Stomach (tissue), 9 donors: Measurements from ENCODE around the gene SLC29A2. TPM values are rescaled to one million over a fixed set of nuclear protein-coding genes. Genes with fewer than 3 reads are reported as not detected.

Experiments
- DNase-seq, 2 donors: peaks; one replicate each; pipeline versions ENCODE4 v3.0.0 to v3.0.0-alpha.2; 2013 to 2019
- H3K27ac ChIP-seq, 5 donors: fragments of 200-600 bp in 4 of 5; sonication (generic) in 4 of 5; one replicate each; pipeline ENCODE4 v1.5.1; 2013 to 2019; ENCODE audit warnings: mild to moderate bottlenecking in 1 of 5, moderate library complexity in 1 of 5
- H3K27me3 ChIP-seq, 3 donors: fragments of 200-600 bp; sonication (generic); one replicate each; pipeline ENCODE4 v1.5.1; 2017 to 2019; ENCODE audit warnings: mixed run types in 1 of 3
- H3K36me3 ChIP-seq, 4 donors: fragments of 200-600 bp; sonication (generic); 1 replicate in 3 of 4; 2 replicates in 1 of 4; pipeline ENCODE4 v1.5.1; 2016 to 2019
- H3K4me1 ChIP-seq, 4 donors: fragments of 200-600 bp; sonication (generic); one replicate each; pipeline ENCODE4 v1.5.1; 2016 to 2019
- H3K4me3 ChIP-seq, 4 donors: fragments of 200-600 bp; sonication (generic) in 3 of 4; one replicate each; pipeline ENCODE4 v1.5.1; 2016 to 2019; ENCODE audit warnings: mild to moderate bottlenecking in 1 of 4
- H3K9me3 ChIP-seq, 4 donors: fragments of 200-600 bp; sonication (generic); one replicate each; pipeline ENCODE4 v1.5.1; 2016 to 2019
- EP300 ChIP-seq: sonication (generic); formaldehyde crosslinking; IDR thresholded peaks from one replicate; pipeline ENCODE4 v1.6.1; 2017; ENCODE audit warnings: antibody characterized with exemption
- POLR2A ChIP-seq, 4 donors: fragments of 450-650 bp; IDR thresholded peaks; one replicate each; pipeline ENCODE4 v1.6.1; 2016; ENCODE audit warnings: antibody characterized with exemption in 4 of 4, control low read depth in 2 of 4, mild to moderate bottlenecking in 1 of 4, moderate library complexity in 1 of 4
- POLR2AphosphoS5 ChIP-seq, 3 donors: sonication (generic); formaldehyde crosslinking; IDR thresholded peaks; one replicate each; pipeline ENCODE4 v1.6.1; 2016; ENCODE audit warnings: antibody characterized with exemption in 3 of 3
- WGBS, 5 donors: extraction: QIAGEN DNeasy Blood & Tissue Kit in 3 of 5; methylation state at CpG; one replicate each; pipeline versions ENCODE4 v1.1.5 to v1.1.7; 2013 to 2018; 5-methylcytosine and 5-hydroxymethylcytosine counted together
- intact Hi-C: fragments of 100-400 bp; cut with DNase I; formaldehyde crosslinking; loops from one replicate; pipeline ENCODE4 v1.15.1; 2023; ENCODE audit warnings: low total_unique reads
- polyA plus RNA-seq, 3 donors: library from polyadenylated mRNA; stranded (reverse); fragments of 200-250 nt; gene quantifications; one replicate each; pipeline ENCODE4 v1.2.3, GENCODE V29; 2013
- small RNA-seq, 4 donors: library from RNA; depleted of rRNA; stranded (forward); fragments of <200 nt; gene quantifications; one replicate each; pipeline ENCODE3, GENCODE V24; 2016
- total RNA-seq, 5 donors: library from RNA; depleted of rRNA; stranded (reverse); fragments of >200 nt; gene quantifications; one replicate each; pipeline versions ENCODE4 v1.1.0 to v1.2.3, GENCODE V29; 2014 to 2016
- TF ChIP-seq, protein P1 (sequence below), 7 experiments: fragments of 450-650 bp in 4 of 7; fragments of 200-600 bp in 3 of 7; sonication (generic) in 3 of 7; IDR thresholded peaks; one replicate each; pipeline ENCODE4 v1.5.1; 2016 to 2019; ENCODE audit warnings: antibody characterized with exemption in 7 of 7, control low read depth in 2 of 7, mild to moderate bottlenecking in 1 of 7
- donor health status: healthy with polysubstance abuse.
- donor health status: Bipolar disorder and iron deficiency.
- donor health status: healthy.

Gene SLC29A2
- total and polyA plus RNA-seq, 8 donors: 2.0 to 14.3 (median 6.4) TPM

DNA sequence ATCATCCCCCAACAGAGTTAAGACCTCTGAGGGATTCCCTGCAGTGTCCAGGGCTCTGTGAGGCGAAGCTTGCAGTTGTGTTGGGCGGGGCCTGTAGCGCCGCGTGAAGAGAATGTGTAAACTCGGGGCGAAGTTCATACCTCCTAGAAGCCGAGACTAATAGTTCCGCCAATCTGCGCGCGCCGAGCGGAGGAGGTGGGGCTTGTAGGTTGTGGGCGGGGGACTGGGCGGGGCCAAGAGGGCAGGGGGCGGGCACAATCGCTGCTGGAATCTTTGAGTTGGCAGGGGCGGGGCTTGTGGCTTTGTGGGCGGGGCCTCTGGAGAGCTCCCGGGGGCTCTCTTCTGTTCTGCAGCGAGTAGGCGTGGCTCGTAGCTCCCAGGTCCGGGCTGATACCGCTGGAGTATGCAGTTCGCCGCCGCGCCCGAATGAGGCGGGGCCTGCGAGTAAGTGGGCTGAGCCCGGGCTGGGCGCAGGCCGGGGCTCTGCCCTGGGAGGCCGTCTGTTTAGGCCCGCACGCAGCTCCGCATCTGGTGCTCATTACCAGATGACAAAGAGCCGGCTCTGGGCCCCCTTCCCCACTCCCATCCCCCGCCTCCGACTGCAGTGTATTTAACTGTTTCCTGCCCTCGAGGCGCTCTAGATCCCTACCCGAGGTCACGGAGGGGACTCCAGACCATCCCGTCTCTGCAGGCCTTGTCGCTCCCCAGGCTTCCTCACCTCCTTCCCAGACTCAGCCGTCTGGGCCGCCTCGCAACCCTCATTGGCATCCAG is 58.8 kb downstream of the SLC29A2 start:
- Histone ChIP-seq H3K4me3 (peak overlapping the region; percentile 46 to 56 (median 56)), H3K36me3 (no peaks in the 10 kb centered on the region), H3K4me1 (peaks cover 36 to 56% (median 51%) of the 10 kb centered on the region in 4 donors), H3K27me3 (peaks cover 0 to 12% (median 0%) of the 10 kb centered on the region in 3 donors), H3K9me3 (no peaks in the 10 kb centered on the region), H3K27ac (peak overlapping the region; percentile 84 to 94 (median 90))
- no peak for TF ChIP-seq EP300
- no peak for TF ChIP-seq POLR2A (IDR thresholded peaks at IDR 0.05)
- TF ChIP-seq, protein P1, sequence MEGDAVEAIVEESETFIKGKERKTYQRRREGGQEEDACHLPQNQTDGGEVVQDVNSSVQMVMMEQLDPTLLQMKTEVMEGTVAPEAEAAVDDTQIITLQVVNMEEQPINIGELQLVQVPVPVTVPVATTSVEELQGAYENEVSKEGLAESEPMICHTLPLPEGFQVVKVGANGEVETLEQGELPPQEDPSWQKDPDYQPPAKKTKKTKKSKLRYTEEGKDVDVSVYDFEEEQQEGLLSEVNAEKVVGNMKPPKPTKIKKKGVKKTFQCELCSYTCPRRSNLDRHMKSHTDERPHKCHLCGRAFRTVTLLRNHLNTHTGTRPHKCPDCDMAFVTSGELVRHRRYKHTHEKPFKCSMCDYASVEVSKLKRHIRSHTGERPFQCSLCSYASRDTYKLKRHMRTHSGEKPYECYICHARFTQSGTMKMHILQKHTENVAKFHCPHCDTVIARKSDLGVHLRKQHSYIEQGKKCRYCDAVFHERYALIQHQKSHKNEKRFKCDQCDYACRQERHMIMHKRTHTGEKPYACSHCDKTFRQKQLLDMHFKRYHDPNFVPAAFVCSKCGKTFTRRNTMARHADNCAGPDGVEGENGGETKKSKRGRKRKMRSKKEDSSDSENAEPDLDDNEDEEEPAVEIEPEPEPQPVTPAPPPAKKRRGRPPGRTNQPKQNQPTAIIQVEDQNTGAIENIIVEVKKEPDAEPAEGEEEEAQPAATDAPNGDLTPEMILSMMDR (IDR thresholded peaks at IDR 0.05): no peak
- peak; percentile 10 to 50 (median 30) for TF ChIP-seq POLR2AphosphoS5 (IDR thresholded peaks at IDR 0.05)
- intact Hi-C loops: loop anchor here (10.0 kb wide), 1 partner anchor 72 kb away; no protein-coding TSS in a partner anchor
- WGBS, 5 donors: 1 to 8% (median 2%) methylated on average over 11 to 52 of the region's 52 CpGs
- DNase-seq: peak; percentile 99 to 100

Small RNAs within 50 kb of the gene (small RNA-seq; reads per million reads assigned to genes)
- 0 reads per million in 4 donors for gene RF00017
- gene RNU1-84P: 0 reads per million in 4 donors

Other genes with a start within 250 kb of the SLC29A2 start
- gene KLC2, start 114.1 kb downstream of the SLC29A2 start, total RNA-seq: 10 to 100 TPM in 3 of 5 donors, 1 to 10 TPM in 2; 2.9 to 94.2 (median 12.6) TPM
- 10 to 100 TPM in 2 of 3 donors, 1 to 10 TPM in 1; 7.5 to 19.5 (median 10.7) TPM for gene KLC2, start 114.1 kb downstream of the SLC29A2 start, polyA plus RNA-seq
- gene RAB1B, start 103.1 kb downstream of the SLC29A2 start, total RNA-seq: 10 to 100 TPM; 19.3 to 93.6 (median 36.7) TPM
- gene RAB1B, start 103.1 kb downstream of the SLC29A2 start, polyA plus RNA-seq: 100 to 1,000 TPM in 2 of 3 donors, 10 to 100 TPM in 1; 98.0 to 170 (median 168) TPM
- gene CNIH2, start 93.6 kb downstream of the SLC29A2 start, total RNA-seq: not detected
- 1 to 10 TPM in 1 of 3 donors, under 1 TPM in 2; 0.50 to 1.5 (median 0.80) TPM for gene CNIH2, start 93.6 kb downstream of the SLC29A2 start, polyA plus RNA-seq
- gene YIF1A, start 82.6 kb downstream of the SLC29A2 start, total RNA-seq: 100 to 1,000 TPM in 1 of 5 donors, 10 to 100 TPM in 4; 11.6 to 122 (median 41.9) TPM
- 10 to 100 TPM; 67.1 to 88.1 (median 87.7) TPM for gene YIF1A, start 82.6 kb downstream of the SLC29A2 start, polyA plus RNA-seq
- 10 to 100 TPM in 2 of 5 donors, 1 to 10 TPM in 1, not detected in 2; 2.8 to 19.6 (median 18.3) TPM for gene TMEM151A, start 79.9 kb downstream of the SLC29A2 start, total RNA-seq
- gene TMEM151A, start 79.9 kb downstream of the SLC29A2 start, polyA plus RNA-seq: 1 to 10 TPM in 2 of 3 donors, under 1 TPM in 1; 0.46 to 2.8 (median 2.4) TPM
- 10 to 100 TPM in 2 of 5 donors, 1 to 10 TPM in 2, under 1 TPM in 1; 0.58 to 66.9 (median 6.8) TPM for gene CD248, start 54.7 kb downstream of the SLC29A2 start, total RNA-seq
- 1 to 10 TPM; 2.3 to 5.6 (median 4.6) TPM for gene CD248, start 54.7 kb downstream of the SLC29A2 start, polyA plus RNA-seq
- gene RIN1, start 35.3 kb downstream of the SLC29A2 start, total RNA-seq: 10 to 100 TPM in 2 of 5 donors, 1 to 10 TPM in 2, under 1 TPM in 1; 0.58 to 26.4 (median 7.1) TPM
- gene RIN1, start 35.3 kb downstream of the SLC29A2 start, polyA plus RNA-seq: 10 to 100 TPM in 2 of 3 donors, 1 to 10 TPM in 1; 7.8 to 17.3 (median 10.7) TPM
- 100 to 1,000 TPM in 1 of 5 donors, 10 to 100 TPM in 4; 14.6 to 105 (median 37.4) TPM for gene BRMS1, start 26.7 kb downstream of the SLC29A2 start, total RNA-seq
- 10 to 100 TPM; 60.1 to 68.7 (median 64.2) TPM for gene BRMS1, start 26.7 kb downstream of the SLC29A2 start, polyA plus RNA-seq
- gene B4GAT1, start 24.1 kb downstream of the SLC29A2 start, total RNA-seq: 10 to 100 TPM in 4 of 5 donors, 1 to 10 TPM in 1; 3.5 to 22.3 (median 18.4) TPM
- 10 to 100 TPM; 10.8 to 17.3 (median 11.3) TPM for gene B4GAT1, start 24.1 kb downstream of the SLC29A2 start, polyA plus RNA-seq
- 1 to 10 TPM in 1 of 5 donors, under 1 TPM in 1, not detected in 3; 0.89 to 1.7 TPM for gene NPAS4, start 49.3 kb upstream of the SLC29A2 start, total RNA-seq
- gene NPAS4, start 49.3 kb upstream of the SLC29A2 start, polyA plus RNA-seq: under 1 TPM in 2 of 3 donors, not detected in 1; 0.25 to 0.50 TPM
- 10 to 100 TPM; 18.8 to 50.9 (median 29.7) TPM for gene MRPL11, start 67.1 kb upstream of the SLC29A2 start, total RNA-seq
- gene MRPL11, start 67.1 kb upstream of the SLC29A2 start, polyA plus RNA-seq: 10 to 100 TPM; 51.8 to 66.8 (median 53.4) TPM
- gene PELI3, start 95.1 kb upstream of the SLC29A2 start, total RNA-seq: 10 to 100 TPM in 1 of 5 donors, 1 to 10 TPM in 3, under 1 TPM in 1; 0.58 to 11.2 (median 6.4) TPM
- gene PELI3, start 95.1 kb upstream of the SLC29A2 start, polyA plus RNA-seq: 1 to 10 TPM; 7.3 to 9.8 (median 9.3) TPM
- gene DPP3, start 108.7 kb upstream of the SLC29A2 start, total RNA-seq: 100 to 1,000 TPM in 2 of 5 donors, 10 to 100 TPM in 3; 14.0 to 320 (median 42.3) TPM
- 10 to 100 TPM; 20.0 to 26.9 (median 26.4) TPM for gene DPP3, start 108.7 kb upstream of the SLC29A2 start, polyA plus RNA-seq
- 100 to 1,000 TPM in 1 of 5 donors, 10 to 100 TPM in 4; 13.6 to 138 (median 44.3) TPM for gene BBS1, start 138.9 kb upstream of the SLC29A2 start, total RNA-seq
- gene BBS1, start 138.9 kb upstream of the SLC29A2 start, polyA plus RNA-seq: 10 to 100 TPM; 12.3 to 12.4 (median 12.4) TPM
- 10 to 100 TPM in 2 of 5 donors, 1 to 10 TPM in 3; 6.8 to 73.9 (median 8.9) TPM for gene ZDHHC24, start 174.3 kb upstream of the SLC29A2 start, total RNA-seq
- 1 to 10 TPM; 2.6 to 6.5 (median 4.3) TPM for gene ZDHHC24, start 174.3 kb upstream of the SLC29A2 start, polyA plus RNA-seq
- not detected for gene ACTN3, start 175.1 kb upstream of the SLC29A2 start, total RNA-seq
- gene ACTN3, start 175.1 kb upstream of the SLC29A2 start, polyA plus RNA-seq: under 1 TPM in 2 of 3 donors, not detected in 1; 0.03 to 0.92 TPM
- gene CTSF, start 196.8 kb upstream of the SLC29A2 start, total RNA-seq: 100 to 1,000 TPM in 1 of 5 donors, 10 to 100 TPM in 3, 1 to 10 TPM in 1; 7.6 to 105 (median 52.0) TPM
- gene CTSF, start 196.8 kb upstream of the SLC29A2 start, polyA plus RNA-seq: 10 to 100 TPM; 15.0 to 29.1 (median 26.7) TPM
- gene CCDC87, start 221.3 kb upstream of the SLC29A2 start, total RNA-seq: 10 to 100 TPM in 1 of 5 donors, under 1 TPM in 1, not detected in 3; 0.45 to 15.9 TPM
- gene CCDC87, start 221.3 kb upstream of the SLC29A2 start, polyA plus RNA-seq: under 1 TPM in 2 of 3 donors, not detected in 1; 0.05 to 0.12 TPM
- gene CCS, start 221.4 kb upstream of the SLC29A2 start, total RNA-seq: 100 to 1,000 TPM in 1 of 5 donors, 10 to 100 TPM in 4; 19.3 to 131 (median 40.3) TPM
- 10 to 100 TPM; 48.0 to 83.2 (median 70.1) TPM for gene CCS, start 221.4 kb upstream of the SLC29A2 start, polyA plus RNA-seq
- gene RBM14, start 244.9 kb upstream of the SLC29A2 start, total RNA-seq: 100 to 1,000 TPM in 1 of 5 donors, 10 to 100 TPM in 3, 1 to 10 TPM in 1; 9.9 to 233 (median 54.9) TPM
- 10 to 100 TPM; 19.7 to 28.4 (median 20.2) TPM for gene RBM14, start 244.9 kb upstream of the SLC29A2 start, polyA plus RNA-seq